Ectodermal cell (in vitro differentiated cells): ENCODE results near the gene SAA1.
"Not testable (repeated sequence)": the region's sequence is repeated elsewhere in the genome, so short reads cannot be mapped to it uniquely, and the experiment has no call there.

ENCODE experiments used
- H3K27ac ChIP-seq: 2 replicates; pipeline ENCODE4 v1.7.0; 2013; ENCODE audit warnings: mild to moderate bottlenecking, low read depth, low read length; ENCODE audit not compliant: insufficient read depth, poor library complexity, severe bottlenecking
- H3K27me3 ChIP-seq: 2 replicates; pipeline ENCODE4 v1.7.0; 2013; ENCODE audit warnings: mild to moderate bottlenecking, low read length; ENCODE audit not compliant: insufficient read depth, control insufficient read depth, poor library complexity, severe bottlenecking
- H3K36me3 ChIP-seq: one replicate; pipeline ENCODE4 v1.7.0; 2013; ENCODE audit warnings: low read length; ENCODE audit not compliant: control insufficient read depth, insufficient read depth
- H3K4me1 ChIP-seq: one replicate; pipeline ENCODE4 v1.7.0; 2013; ENCODE audit warnings: low read length; ENCODE audit not compliant: control insufficient read depth, insufficient read depth
- H3K4me3 ChIP-seq: 2 replicates; pipeline ENCODE4 v1.7.0; 2013; ENCODE audit warnings: low read depth, low read length, control low read depth; ENCODE audit not compliant: insufficient read depth
- H3K9me3 ChIP-seq: 2 replicates; pipeline ENCODE4 v1.7.0; 2013; ENCODE audit warnings: mild to moderate bottlenecking, low read length, moderate library complexity; ENCODE audit not compliant: control insufficient read depth
- WGBS, 2 experiments: methylation state at CpG; one replicate each; pipeline ENCODE4 v1.1.7; 2013; ENCODE audit warnings: missing lambda C conversion rate in 2 of 2; 5-methylcytosine and 5-hydroxymethylcytosine counted together

SAA1 gene

GRCh38 chr11:18236664-18237356 is 29.3 kb upstream of the SAA1 start, which contains the start of gene SAA4:
TSS of gene SAA4 (minus strand) at chr11:18236802. CDS start at chr11:18235926, 876 bp downstream.
- no peaks in the 10 kb centered on the region for H3K9me3 ChIP-seq
- no peak within 1 kb of the TSS for H3K27ac ChIP-seq
- H3K4me3 ChIP-seq, result no peak within 1 kb of the TSS
- H3K36me3 ChIP-seq, result no peaks in the 10 kb centered on the region
- peaks cover 3% of the 10 kb centered on the region for H3K4me1 ChIP-seq
- no peaks in the 10 kb centered on the region for H3K27me3 ChIP-seq
- WGBS, 2 experiments, result 89 to 91% methylated on average over 2 of the region's 2 CpGs

GRCh38 chr11:18239655-18240054 is 26.4 kb upstream of the SAA1 start:
- Histone ChIP-seq H3K4me1 (peaks cover 3% of the 10 kb centered on the region), H3K27me3 (no peaks in the 10 kb centered on the region), H3K4me3 (no peak overlapping the region), H3K27ac (no peak overlapping the region), H3K9me3 (no peaks in the 10 kb centered on the region), H3K36me3 (no peaks in the 10 kb centered on the region)
- WGBS, 2 experiments, result 100% methylated on average over 1 of the region's 1 CpG

- no peaks in the 10 kb centered on the region for H3K9me3 ChIP-seq
- 0% methylated on average over 1 of the region's 1 CpG for WGBS, 2 experiments
Observed at GRCh38 chr11:18243783-18244362, 22.2 kb upstream of the SAA1 start.

GRCh38 chr11:18245396-18245795 is 20.7 kb upstream of the SAA1 start:
- WGBS, 2 experiments, result 76 to 81% methylated on average over 6 of the region's 6 CpGs
- Histone ChIP-seq H3K4me1 (no peaks in the 10 kb centered on the region), H3K9me3 (no peaks in the 10 kb centered on the region)

More at GRCh38 chr11:18243783-18244362, 22.2 kb upstream of the SAA1 start:
- Histone ChIP-seq H3K4me3 (no peak overlapping the region), H3K36me3 (no peaks in the 10 kb centered on the region), H3K4me1 (no peaks in the 10 kb centered on the region), H3K27ac (no peak overlapping the region), H3K27me3 (no peaks in the 10 kb centered on the region)

GRCh38 chr11:18246379-18247190 is 19.5 kb upstream of the SAA1 start:
- 89 to 91% methylated on average over 9 to 10 of the region's 11 CpGs for WGBS, 2 experiments
- H3K9me3 ChIP-seq, result not testable (repeated sequence)

More at GRCh38 chr11:18245396-18245795, 20.7 kb upstream of the SAA1 start:
- no peak overlapping the region for H3K4me3 ChIP-seq
- H3K27ac ChIP-seq, result no peak overlapping the region
- no peaks in the 10 kb centered on the region for H3K36me3 ChIP-seq
- H3K27me3 ChIP-seq, result no peaks in the 10 kb centered on the region

GRCh38 chr11:18247191-18247581 is 18.9 kb upstream of the SAA1 start:
- not testable (repeated sequence) for H3K27ac ChIP-seq, H3K36me3 ChIP-seq, H3K4me3 ChIP-seq, H3K27me3 ChIP-seq, H3K9me3 ChIP-seq, H3K4me1 ChIP-seq
- no CpG with 5 or more reads among the region's 6 CpGs for WGBS, 2 experiments

More at GRCh38 chr11:18246379-18247190, 19.5 kb upstream of the SAA1 start:
- H3K4me1 ChIP-seq, H3K4me3 ChIP-seq, H3K27me3 ChIP-seq, H3K36me3 ChIP-seq, H3K27ac ChIP-seq: not testable (repeated sequence)

- Histone ChIP-seq H3K4me3 (no peak within 1 kb of the TSS), H3K27me3 (no peaks in the 10 kb centered on the region), H3K9me3 (no peaks in the 10 kb centered on the region), H3K27ac (no peak within 1 kb of the TSS), H3K36me3 (no peaks in the 10 kb centered on the region), H3K4me1 (no peaks in the 10 kb centered on the region)
- 89 to 91% methylated on average over 5 of the region's 5 CpGs for WGBS, 2 experiments
Observed at GRCh38 chr11:18248561-18248960, 17.5 kb upstream of the SAA1 start, which contains the start of gene SAA2. TSS of gene SAA2 (minus strand) at chr11:18248668. CDS start at chr11:18248011, 657 bp downstream.

GRCh38 chr11:18253233-18253632 is 12.8 kb upstream of the SAA1 start:
- no peaks in the 10 kb centered on the region for H3K9me3 ChIP-seq
- H3K36me3 ChIP-seq, result no peaks in the 10 kb centered on the region
- no peak overlapping the region for H3K4me3 ChIP-seq
- no peak overlapping the region for H3K27ac ChIP-seq
- 89% methylated on average over 3 of the region's 3 CpGs for WGBS, 2 experiments
- H3K4me1 ChIP-seq, result no peaks in the 10 kb centered on the region
- no peaks in the 10 kb centered on the region for H3K27me3 ChIP-seq

GRCh38 chr11:18253778-18254338 is 12.2 kb upstream of the SAA1 start:
- H3K9me3 ChIP-seq, result no peaks in the 10 kb centered on the region

More at GRCh38 chr11:18253778-18254338, 12.2 kb upstream of the SAA1 start:
- WGBS, 2 experiments, result 90% methylated on average over 11 of the region's 11 CpGs
- Histone ChIP-seq H3K4me1 (no peaks in the 10 kb centered on the region), H3K36me3 (no peaks in the 10 kb centered on the region), H3K27ac (no peak overlapping the region), H3K4me3 (no peak overlapping the region), H3K27me3 (no peaks in the 10 kb centered on the region)
